Measurements from ENCODE around the gene SRRM1.
"Not testable (repeated sequence)": the region's sequence is repeated elsewhere in the genome, so short reads cannot be mapped to it uniquely, and the experiment has no call there.

SRRM1 gene

GRCh38 chr1:24664507-24665033, 21.5 kb downstream of the SRRM1 start:
- no peak overlapping the region for H3K4me3 ChIP-seq (replicated peaks; ENCODE audit: insufficient read depth, low read length)
- no peaks in the 10 kb centered on the region for H3K27me3 ChIP-seq (ENCODE audit: insufficient read depth, poor library complexity, severe bottlenecking)
- no peak for DNase-seq (ENCODE audit: low read depth in 1 of 2, low spot score in 1 of 2)
- TF ChIP-seq GABPA (IDR thresholded peaks at IDR 0.05; ENCODE audit: low read depth) (no peak), REST (IDR thresholded peaks at IDR 0.05; ENCODE audit: insufficient replicate concordance, low read depth) (no peak), POLR2AphosphoS5 (IDR thresholded peaks at IDR 0.05; ENCODE audit: low read depth) (no peak), SPI1 (IDR thresholded peaks at IDR 0.05; ENCODE audit: borderline replicate concordance, low read depth) (no peak), CTCF (IDR thresholded peaks at IDR 0.05; ENCODE audit: insufficient read depth, low read length) (no peak)
- H3K27ac ChIP-seq (replicated peaks), result no peak overlapping the region

GRCh38 chr1:24666794-24667193, 23.7 kb downstream of the SRRM1 start:
- no peak overlapping the region for H3K27ac ChIP-seq (replicated peaks)
- TF ChIP-seq REST (IDR thresholded peaks at IDR 0.05; ENCODE audit: insufficient replicate concordance, low read depth), result no peak
- TF ChIP-seq POLR2AphosphoS5 (IDR thresholded peaks at IDR 0.05; ENCODE audit: low read depth), result no peak
- no peak for TF ChIP-seq SPI1 (IDR thresholded peaks at IDR 0.05; ENCODE audit: borderline replicate concordance, low read depth)
- TF ChIP-seq CTCF (IDR thresholded peaks at IDR 0.05; ENCODE audit: insufficient read depth, low read length), result no peak
- no peak for TF ChIP-seq GABPA (IDR thresholded peaks at IDR 0.05; ENCODE audit: low read depth)
- no peak overlapping the region for H3K4me3 ChIP-seq (replicated peaks; ENCODE audit: insufficient read depth, low read length)
- H3K27me3 ChIP-seq (ENCODE audit: insufficient read depth, poor library complexity, severe bottlenecking), result no peaks in the 10 kb centered on the region
- DNase-seq (ENCODE audit: low read depth in 1 of 2, low spot score in 1 of 2), result no peak

- not testable (repeated sequence) for DNase-seq (ENCODE audit: low read depth in 1 of 2, low spot score in 1 of 2); H3K27ac ChIP-seq (replicated peaks); H3K27me3 ChIP-seq (ENCODE audit: insufficient read depth, poor library complexity, severe bottlenecking); H3K4me3 ChIP-seq (replicated peaks; ENCODE audit: insufficient read depth, low read length)
Measured at GRCh38 chr1:24671372-24671771, 28.3 kb downstream of the SRRM1 start.

- H3K27me3 ChIP-seq (ENCODE audit: insufficient read depth, poor library complexity, severe bottlenecking); H3K4me3 ChIP-seq (replicated peaks; ENCODE audit: insufficient read depth, low read length); DNase-seq (ENCODE audit: low read depth in 1 of 2, low spot score in 1 of 2); H3K27ac ChIP-seq (replicated peaks): not testable (repeated sequence)
Measured at GRCh38 chr1:24672686-24673085, 29.6 kb downstream of the SRRM1 start.

- Histone ChIP-seq H3K27me3 (ENCODE audit: insufficient read depth, poor library complexity, severe bottlenecking) (no peaks in the 10 kb centered on the region), H3K4me3 (replicated peaks; ENCODE audit: insufficient read depth, low read length) (no peak overlapping the region), H3K27ac (replicated peaks) (no peak overlapping the region)
- TF ChIP-seq CTCF (IDR thresholded peaks at IDR 0.05; ENCODE audit: insufficient read depth, low read length), result no peak
- TF ChIP-seq POLR2AphosphoS5 (IDR thresholded peaks at IDR 0.05; ENCODE audit: low read depth), result no peak
- TF ChIP-seq GABPA (IDR thresholded peaks at IDR 0.05; ENCODE audit: low read depth), result no peak
- no peak for TF ChIP-seq SPI1 (IDR thresholded peaks at IDR 0.05; ENCODE audit: borderline replicate concordance, low read depth)
- TF ChIP-seq REST (IDR thresholded peaks at IDR 0.05; ENCODE audit: insufficient replicate concordance, low read depth), result no peak
- no peak for DNase-seq (ENCODE audit: low read depth in 1 of 2, low spot score in 1 of 2)
Measured at GRCh38 chr1:24673341-24673740, 30.2 kb downstream of the SRRM1 start.

- H3K27me3 ChIP-seq (ENCODE audit: insufficient read depth, poor library complexity, severe bottlenecking); H3K27ac ChIP-seq (replicated peaks); H3K4me3 ChIP-seq (replicated peaks; ENCODE audit: insufficient read depth, low read length); DNase-seq (ENCODE audit: low read depth in 1 of 2, low spot score in 1 of 2): not testable (repeated sequence)
Measured at GRCh38 chr1:24678421-24678820, 35.3 kb downstream of the SRRM1 start.

Measured in HL-60 (cell line).